ENCODE measurements around the gene SDK2. TPM values are rescaled to one million over a fixed set of nuclear protein-coding genes. Genes with fewer than 3 reads are reported as not detected.

The SDK2 gene
- total RNA-seq, 3 donors from 2014 or later (not counting 1 experiment from before 2014, with no cell fraction given): 0.41 to 0.90 (median 0.49) TPM

GRCh38 chr17:73432624-73433190, 211.5 kb downstream of the SDK2 start:
- H3K27ac ChIP-seq (ENCODE audit: low read length): no peak overlapping the region
- 88% methylated on average over 6 of the region's 9 CpGs for whole genome bisulfite sequencing (ENCODE audit: insufficient coverage)
- H3K27ac Mint-ChIP-seq: no peak overlapping the region

GRCh38 chr17:73431401-73432205, 212.6 kb downstream of the SDK2 start:
- WGBS (ENCODE audit: insufficient coverage): 87% methylated on average over 26 of the region's 26 CpGs
- no peak overlapping the region for H3K27ac Mint-ChIP-seq
- no peak for TF ChIP-seq CTCF (IDR thresholded peaks at IDR 0.05)

More at GRCh38 chr17:73432624-73433190, 211.5 kb downstream of the SDK2 start:
- H3K27me3 Mint-ChIP-seq (ENCODE audit: low read depth in 2 of 2): peaks cover 0 to 3% of the 10 kb centered on the region in 2 donors
- H3K36me3 Mint-ChIP-seq: no peaks in the 10 kb centered on the region
- Histone ChIP-seq H3K27me3 (ENCODE audit: control insufficient read depth, insufficient read depth, low read length) (no peaks in the 10 kb centered on the region), H3K9me3 (ENCODE audit: control insufficient read depth, insufficient read depth, low read length) (no peaks in the 10 kb centered on the region), H3K4me3 (ENCODE audit: low read length) (no peak overlapping the region), H3K36me3 (ENCODE audit: control insufficient read depth, insufficient read depth, low read length) (no peaks in the 10 kb centered on the region), H3K4me1 (ENCODE audit: control insufficient read depth, insufficient read depth, low read length) (peaks cover 4% of the 10 kb centered on the region)
- no peak for TF ChIP-seq CTCF (IDR thresholded peaks at IDR 0.05)
- no peaks in the 10 kb centered on the region for H3K9me3 Mint-ChIP-seq
- intact Hi-C loops (cut with micrococcal nuclease): no loop called here
- H3K4me1 Mint-ChIP-seq: peaks cover 0 to 4% of the 10 kb centered on the region in 2 donors
- ATAC-seq (no peak), DNase-seq (no peak)
- H3K4me3 Mint-ChIP-seq: no peak overlapping the region

GRCh38 chr17:73430848-73431247, 213.4 kb downstream of the SDK2 start:
- no peak overlapping the region for H3K27ac ChIP-seq (ENCODE audit: low read length)
- Mint-ChIP-seq H3K36me3 (no peaks in the 10 kb centered on the region), H3K9me3 (no peaks in the 10 kb centered on the region), H3K27ac (no peak overlapping the region), H3K4me3 (no peak overlapping the region), H3K4me1 (peaks cover 0 to 4% of the 10 kb centered on the region in 2 donors), H3K27me3 (ENCODE audit: low read depth in 2 of 2) (peaks cover 0 to 3% of the 10 kb centered on the region in 2 donors)
- peaks cover 4% of the 10 kb centered on the region for H3K4me1 ChIP-seq (ENCODE audit: control insufficient read depth, insufficient read depth, low read length)
- intact Hi-C loops (cut with micrococcal nuclease): no loop called here
- H3K27me3 ChIP-seq (ENCODE audit: control insufficient read depth, insufficient read depth, low read length): no peaks in the 10 kb centered on the region
- no peak for TF ChIP-seq CTCF (IDR thresholded peaks at IDR 0.05)
- H3K36me3 ChIP-seq (ENCODE audit: control insufficient read depth, insufficient read depth, low read length): no peaks in the 10 kb centered on the region
- ATAC-seq (no peak), DNase-seq (peak in 1 of 2 donors; percentile 31)
- H3K9me3 ChIP-seq (ENCODE audit: control insufficient read depth, insufficient read depth, low read length): no peaks in the 10 kb centered on the region
- 55% methylated on average over 8 of the region's 8 CpGs for WGBS (ENCODE audit: insufficient coverage)
- H3K4me3 ChIP-seq (ENCODE audit: low read length): no peak overlapping the region

More at GRCh38 chr17:73431401-73432205, 212.6 kb downstream of the SDK2 start:
- Mint-ChIP-seq H3K9me3 (no peaks in the 10 kb centered on the region), H3K4me1 (peaks cover 0 to 4% of the 10 kb centered on the region in 2 donors), H3K4me3 (no peak overlapping the region), H3K36me3 (no peaks in the 10 kb centered on the region), H3K27me3 (ENCODE audit: low read depth in 2 of 2) (peaks cover 0 to 3% of the 10 kb centered on the region in 2 donors)
- no peak for ATAC-seq
- Histone ChIP-seq H3K4me1 (ENCODE audit: control insufficient read depth, insufficient read depth, low read length) (peaks cover 4% of the 10 kb centered on the region), H3K27me3 (ENCODE audit: control insufficient read depth, insufficient read depth, low read length) (no peaks in the 10 kb centered on the region), H3K36me3 (ENCODE audit: control insufficient read depth, insufficient read depth, low read length) (no peaks in the 10 kb centered on the region), H3K9me3 (ENCODE audit: control insufficient read depth, insufficient read depth, low read length) (no peaks in the 10 kb centered on the region), H3K27ac (ENCODE audit: low read length) (no peak overlapping the region), H3K4me3 (ENCODE audit: low read length) (no peak overlapping the region)
- intact Hi-C loops (cut with micrococcal nuclease): no loop called here
- no peak for DNase-seq
